CD14-positive monocyte (primary cell): ENCODE results near the gene ATP1B2. TPM values are rescaled to one million over a fixed set of nuclear protein-coding genes. Genes with fewer than 3 reads are reported as not detected.

Experiments
- DNase-seq, 3 donors: peaks; one replicate each; pipeline ENCODE4 v3.0.0-alpha.2; 2011 to 2022
- H2AFZ ChIP-seq: 2 replicates; pipeline ENCODE4 v1.6.0; 2012; ENCODE audit warnings: mild to moderate bottlenecking, low read depth, low read length, inconsistent platforms; ENCODE audit not compliant: insufficient read depth, poor library complexity, severe bottlenecking
- H3K27ac ChIP-seq, 2 donors: 1 replicate in 1 of 2; 2 replicates in 1 of 2; pipeline ENCODE4 v1.5.1; 2012 to 2013; ENCODE audit warnings: low read length in 2 of 2, control low read depth in 1 of 2, inconsistent platforms in 1 of 2, low read depth in 1 of 2, mild to moderate bottlenecking in 1 of 2
- H3K27me3 ChIP-seq, 2 donors: one replicate each; pipeline versions ENCODE4 v1.6.0 to v1.6.1; 2011 to 2013; ENCODE audit warnings: low read length in 2 of 2; ENCODE audit not compliant: control insufficient read depth in 2 of 2, insufficient read depth in 2 of 2
- H3K36me3 ChIP-seq, 2 donors: replicated peaks in 1 of 2; 1 replicate in 1 of 2; 2 replicates in 1 of 2; pipeline versions ENCODE4 v1.5.1 to v1.6.1; 2012 to 2013; ENCODE audit warnings: low read length in 2 of 2, control low read depth in 1 of 2, inconsistent platforms in 1 of 2, mild to moderate bottlenecking in 1 of 2; ENCODE audit not compliant: insufficient read depth in 2 of 2, control insufficient read depth in 1 of 2
- H3K4me1 ChIP-seq, 2 donors: 1 replicate in 1 of 2; 2 replicates in 1 of 2; pipeline versions ENCODE4 v1.5.1 to v1.6.1; 2012 to 2013; ENCODE audit warnings: low read length in 2 of 2, control low read depth in 1 of 2, inconsistent platforms in 1 of 2, mild to moderate bottlenecking in 1 of 2, moderate library complexity in 1 of 2; ENCODE audit not compliant: insufficient read depth in 2 of 2, control insufficient read depth in 1 of 2
- H3K4me2 ChIP-seq: replicated peaks from 2 replicates; pipeline ENCODE3; 2012; ENCODE audit warnings: low read length, moderate library complexity, mild to moderate bottlenecking; ENCODE audit not compliant: poor library complexity, severe bottlenecking; ENCODE audit errors: extremely low read depth
- H3K4me3 ChIP-seq, 3 experiments: fragments of 200-600 bp in 1 of 3; sonication (generic) in 1 of 3; replicated peaks in 1 of 3; 1 replicate in 2 of 3; 2 replicates in 1 of 3; pipeline ENCODE4 v1.5.1; 2011 to 2013; ENCODE audit warnings: low read length in 3 of 3, mild to moderate bottlenecking in 3 of 3, control low read depth in 2 of 3, low read depth in 2 of 3, inconsistent platforms in 1 of 3, moderate library complexity in 1 of 3
- H3K79me2 ChIP-seq: 2 replicates; pipeline ENCODE4 v1.6.0; 2012; ENCODE audit warnings: mild to moderate bottlenecking, control low read depth, inconsistent platforms, low read length, moderate library complexity; ENCODE audit not compliant: insufficient read depth
- H3K9ac ChIP-seq: 2 replicates; pipeline ENCODE4 v1.6.0; 2017; ENCODE audit warnings: low read length, mild to moderate bottlenecking; ENCODE audit not compliant: insufficient read depth, poor library complexity, severe bottlenecking
- H3K9me3 ChIP-seq, 2 donors: replicated peaks in 1 of 2; 1 replicate in 1 of 2; 2 replicates in 1 of 2; pipeline versions ENCODE4 v1.5.1 to v1.6.1; 2012 to 2013; ENCODE audit warnings: low read length in 2 of 2, control low read depth in 1 of 2; ENCODE audit not compliant: control insufficient read depth in 1 of 2, insufficient read depth in 1 of 2
- H4K20me1 ChIP-seq: 2 replicates; pipeline ENCODE4 v1.6.0; 2012; ENCODE audit warnings: mild to moderate bottlenecking, low read length, control low read depth, moderate library complexity; ENCODE audit not compliant: insufficient read depth
- H3K27ac Mint-ChIP-seq, 7 donors: one replicate each; pipeline ENCODE4 v1.8.0; 2020; ENCODE audit warnings: mild to moderate bottlenecking in 7 of 7, mixed read lengths in 7 of 7, moderate library complexity in 6 of 7, inconsistent platforms in 2 of 7
- H3K27me3 Mint-ChIP-seq, 3 donors: one replicate each; pipeline ENCODE4 v1.8.0; 2021 to 2022; ENCODE audit warnings: low read depth in 3 of 3, mild to moderate bottlenecking in 3 of 3, mixed read lengths in 3 of 3, moderate library complexity in 3 of 3, inconsistent platforms in 1 of 3
- H3K36me3 Mint-ChIP-seq, 2 donors: one replicate each; pipeline ENCODE4 v1.8.0; 2020; ENCODE audit warnings: mixed read lengths in 2 of 2, inconsistent platforms in 1 of 2, mild to moderate bottlenecking in 1 of 2
- H3K4me1 Mint-ChIP-seq: one replicate; pipeline ENCODE4 v1.8.0; 2020; ENCODE audit warnings: mild to moderate bottlenecking, mixed read lengths
- H3K4me3 Mint-ChIP-seq, 2 donors: one replicate each; pipeline ENCODE4 v1.8.0; 2020; ENCODE audit warnings: mild to moderate bottlenecking in 2 of 2, mixed read lengths in 2 of 2, moderate library complexity in 1 of 2
- H3K9me3 Mint-ChIP-seq, 7 donors: one replicate each; pipeline ENCODE4 v1.8.0; 2020 to 2022; ENCODE audit warnings: mixed read lengths in 7 of 7, mild to moderate bottlenecking in 6 of 7, moderate library complexity in 6 of 7, inconsistent platforms in 2 of 7
- WGBS: methylation state at CpG from one replicate; pipeline ENCODE4 v1.1.5; 2013; ENCODE audit warnings: missing lambda C conversion rate; ENCODE audit not compliant: insufficient coverage; 5-methylcytosine and 5-hydroxymethylcytosine counted together
- intact Hi-C, 2 donors: fragments of 100-400 bp; cut with micrococcal nuclease; formaldehyde crosslinking; loops; one replicate each; pipeline versions ENCODE4 v1.15.0 to v1.15.1; 2023
- polyA plus RNA-seq, 3 donors: library from polyadenylated mRNA; depleted of rRNA in 1 of 3; unstranded in 2 of 3; stranded (reverse) in 1 of 3; fragments of 300-500 nt in 2 of 3; fragments of >200 nt in 1 of 3; fragmentation: Illumina TruSeq in 2 of 3; gene quantifications; 1 replicate in 2 of 3; 2 replicates in 1 of 3; pipeline ENCODE4 v1.2.3, GENCODE V29; 2012 to 2021
- TF ChIP-seq, protein P1 (sequence below): fragments of 200-600 bp; IDR thresholded peaks from one replicate; pipeline ENCODE4 v1.8.0; 2022; ENCODE audit warnings: antibody characterized with exemption, mild to moderate bottlenecking

The ATP1B2 gene
- polyA plus RNA-seq, 3 donors, result 0.07 TPM; not detected in 2

DNA sequence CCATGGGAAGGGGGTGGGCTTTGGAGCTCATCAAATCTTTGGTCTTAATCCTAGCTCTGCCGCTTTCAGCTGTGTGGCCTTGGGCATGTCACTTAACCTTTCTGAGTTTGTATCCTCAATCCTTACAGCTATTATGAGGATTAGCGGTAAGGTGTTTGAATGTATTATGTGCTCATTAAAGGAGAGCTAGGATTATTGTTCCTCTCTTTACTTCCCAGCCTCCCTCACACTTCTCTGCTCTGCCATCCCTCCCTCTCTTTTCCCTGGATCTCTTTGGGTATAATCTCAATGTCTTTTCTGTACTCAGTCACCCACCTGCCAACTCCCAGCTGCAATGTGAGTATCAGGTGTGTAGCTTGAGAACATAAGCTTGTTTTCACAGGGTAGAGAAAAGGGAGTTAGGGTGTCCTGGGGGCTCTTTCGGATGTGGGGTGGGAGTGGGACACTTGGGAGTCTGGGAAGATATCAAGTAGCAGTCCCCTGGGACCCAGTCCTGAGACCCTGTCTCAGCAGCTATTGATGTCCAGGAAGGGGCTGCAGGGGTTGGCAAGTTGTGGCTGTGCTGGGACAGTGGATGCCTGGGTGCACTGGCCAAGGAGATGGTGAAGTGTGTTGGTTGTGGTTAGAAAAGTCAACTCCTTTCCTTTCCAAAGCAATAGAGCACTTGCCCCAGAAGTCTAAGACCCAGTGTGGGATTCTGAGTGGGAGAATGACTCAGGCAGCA is 56.1 kb downstream of the ATP1B2 start:
- DNase-seq, result no peak
- Histone ChIP-seq H3K27ac (no peak overlapping the region), H3K9ac (no peak overlapping the region), H3K4me3 (no peak overlapping the region), H3K79me2 (no peaks in the 10 kb centered on the region), H3K9me3 (peaks cover 0 to 12% of the 10 kb centered on the region in 2 donors), H3K4me2 (no peak overlapping the region), H3K27me3 (peaks cover 25 to 50% of the 10 kb centered on the region in 2 donors), H4K20me1 (no peaks in the 10 kb centered on the region), H3K36me3 (peaks cover 2 to 16% of the 10 kb centered on the region in 2 donors), H2AFZ (no peak overlapping the region), H3K4me1 (peaks cover 11 to 23% of the 10 kb centered on the region in 2 donors)
- Mint-ChIP-seq H3K27me3 (peaks cover 49 to 74% (median 54%) of the 10 kb centered on the region in 3 donors), H3K9me3 (peaks cover 0 to 18% (median 6%) of the 10 kb centered on the region in 7 donors), H3K4me3 (peak overlapping the region in 1 of 2 donors; percentile 70), H3K36me3 (peaks cover 27 to 29% of the 10 kb centered on the region in 2 donors), H3K4me1 (peaks cover 27% of the 10 kb centered on the region), H3K27ac (no peak overlapping the region)
- intact Hi-C loops, result no loop called here
- TF ChIP-seq, protein P1, sequence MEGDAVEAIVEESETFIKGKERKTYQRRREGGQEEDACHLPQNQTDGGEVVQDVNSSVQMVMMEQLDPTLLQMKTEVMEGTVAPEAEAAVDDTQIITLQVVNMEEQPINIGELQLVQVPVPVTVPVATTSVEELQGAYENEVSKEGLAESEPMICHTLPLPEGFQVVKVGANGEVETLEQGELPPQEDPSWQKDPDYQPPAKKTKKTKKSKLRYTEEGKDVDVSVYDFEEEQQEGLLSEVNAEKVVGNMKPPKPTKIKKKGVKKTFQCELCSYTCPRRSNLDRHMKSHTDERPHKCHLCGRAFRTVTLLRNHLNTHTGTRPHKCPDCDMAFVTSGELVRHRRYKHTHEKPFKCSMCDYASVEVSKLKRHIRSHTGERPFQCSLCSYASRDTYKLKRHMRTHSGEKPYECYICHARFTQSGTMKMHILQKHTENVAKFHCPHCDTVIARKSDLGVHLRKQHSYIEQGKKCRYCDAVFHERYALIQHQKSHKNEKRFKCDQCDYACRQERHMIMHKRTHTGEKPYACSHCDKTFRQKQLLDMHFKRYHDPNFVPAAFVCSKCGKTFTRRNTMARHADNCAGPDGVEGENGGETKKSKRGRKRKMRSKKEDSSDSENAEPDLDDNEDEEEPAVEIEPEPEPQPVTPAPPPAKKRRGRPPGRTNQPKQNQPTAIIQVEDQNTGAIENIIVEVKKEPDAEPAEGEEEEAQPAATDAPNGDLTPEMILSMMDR, result no peak
- WGBS, result 86% methylated on average over 1 of the region's 3 CpGs

Other genes with a start within 250 kb of the ATP1B2 start
- gene TMEM256, start 246.8 kb upstream of the ATP1B2 start, polyA plus RNA-seq, result 10 to 100 TPM; 39.2 to 81.4 (median 72.6) TPM
- under 1 TPM in 1 of 3 donors, not detected in 2; 0.55 TPM for gene NLGN2, start 243.1 kb upstream of the ATP1B2 start, polyA plus RNA-seq
- gene SPEM1, start 230.6 kb upstream of the ATP1B2 start, polyA plus RNA-seq, result not detected
- gene SPEM2, start 225.3 kb upstream of the ATP1B2 start, polyA plus RNA-seq, result not detected
- not detected for gene SPEM3, start 222.1 kb upstream of the ATP1B2 start, polyA plus RNA-seq
- 10 to 100 TPM in 1 of 3 donors, 1 to 10 TPM in 2; 5.1 to 11.3 (median 9.8) TPM for gene TMEM102, start 215.5 kb upstream of the ATP1B2 start, polyA plus RNA-seq
- gene FGF11, start 211.4 kb upstream of the ATP1B2 start, polyA plus RNA-seq, result 1 to 10 TPM in 1 of 3 donors, not detected in 2; 2.2 TPM
- gene CHRNB1, start 205.9 kb upstream of the ATP1B2 start, polyA plus RNA-seq, result 10 to 100 TPM in 2 of 3 donors, 1 to 10 TPM in 1; 9.3 to 15.7 (median 14.7) TPM
- 1 to 10 TPM; 3.4 to 8.1 (median 4.4) TPM for gene ZBTB4, start 171.3 kb upstream of the ATP1B2 start, polyA plus RNA-seq
- not detected for gene SLC35G6, start 169.5 kb upstream of the ATP1B2 start, polyA plus RNA-seq
- 10 to 100 TPM; 12.1 to 27.9 (median 25.4) TPM for gene POLR2A, start 166.6 kb upstream of the ATP1B2 start, polyA plus RNA-seq
- 10 to 100 TPM; 37.7 to 98.3 (median 50.2) TPM for gene TNFSF12, start 101.9 kb upstream of the ATP1B2 start, polyA plus RNA-seq
- 100 to 1,000 TPM; 236 to 523 (median 491) TPM for gene TNFSF13, start 92.2 kb upstream of the ATP1B2 start, polyA plus RNA-seq
- 100 to 1,000 TPM in 1 of 3 donors, 1 to 10 TPM in 2; 2.9 to 140 (median 5.6) TPM for gene SENP3, start 89.0 kb upstream of the ATP1B2 start, polyA plus RNA-seq
- gene CD68, start 71.3 kb upstream of the ATP1B2 start, polyA plus RNA-seq, result 100 to 1,000 TPM; 642 to 884 (median 744) TPM
- gene MPDU1, start 67.1 kb upstream of the ATP1B2 start, polyA plus RNA-seq, result 100 to 1,000 TPM; 100 to 107 (median 103) TPM
- gene SOX15, start 60.8 kb upstream of the ATP1B2 start, polyA plus RNA-seq, result 1 to 10 TPM in 2 of 3 donors, under 1 TPM in 1; 0.86 to 1.2 (median 1.1) TPM
- gene FXR2, start 36.0 kb upstream of the ATP1B2 start, polyA plus RNA-seq, result 10 to 100 TPM in 1 of 3 donors, 1 to 10 TPM in 2; 6.2 to 23.0 (median 9.2) TPM
- 100 to 1,000 TPM in 1 of 3 donors, 10 to 100 TPM in 2; 83.4 to 155 (median 89.8) TPM for gene SAT2, start 23.1 kb upstream of the ATP1B2 start, polyA plus RNA-seq
- gene SHBG, start 20.8 kb upstream of the ATP1B2 start, polyA plus RNA-seq, result under 1 TPM in 2 of 3 donors, not detected in 1; 0.43 TPM
- gene TP53, start 36.6 kb downstream of the ATP1B2 start, polyA plus RNA-seq, result 10 to 100 TPM; 16.2 to 35.1 (median 25.8) TPM
- gene WRAP53, start 37.6 kb downstream of the ATP1B2 start, polyA plus RNA-seq, result 1 to 10 TPM; 6.3 to 9.8 (median 9.1) TPM
- gene EFNB3, start 54.3 kb downstream of the ATP1B2 start, polyA plus RNA-seq, result under 1 TPM in 1 of 3 donors, not detected in 2; 0.01 TPM
- gene DNAH2, start 66.8 kb downstream of the ATP1B2 start, polyA plus RNA-seq, result under 1 TPM in 2 of 3 donors, not detected in 1; 0.03 to 0.15 TPM
- 10 to 100 TPM in 1 of 3 donors, under 1 TPM in 2; 0.37 to 25.5 (median 0.44) TPM for gene KDM6B, start 183.3 kb downstream of the ATP1B2 start, polyA plus RNA-seq
- gene TMEM88, start 204.1 kb downstream of the ATP1B2 start, polyA plus RNA-seq, result 10 to 100 TPM in 1 of 3 donors, not detected in 2; 10.2 TPM
- gene NAA38, start 206.6 kb downstream of the ATP1B2 start, polyA plus RNA-seq, result 100 to 1,000 TPM in 2 of 3 donors, 10 to 100 TPM in 1; 63.8 to 197 (median 148) TPM
- gene CYB5D1, start 207.1 kb downstream of the ATP1B2 start, polyA plus RNA-seq, result 1 to 10 TPM in 1 of 3 donors, under 1 TPM in 2; 0.50 to 4.8 (median 0.98) TPM
- 10 to 100 TPM in 1 of 3 donors, under 1 TPM in 2; 0.55 to 67.9 (median 0.91) TPM for gene CHD3, start 237.9 kb downstream of the ATP1B2 start, polyA plus RNA-seq